ENCODE data around the gene PRDM16. TPM values are rescaled to one million over a fixed set of nuclear protein-coding genes. Genes with fewer than 3 reads are reported as not detected.

The PRDM16 gene
- total RNA-seq, 1 donor from 2014 or later, result 0.43 TPM

DNA sequence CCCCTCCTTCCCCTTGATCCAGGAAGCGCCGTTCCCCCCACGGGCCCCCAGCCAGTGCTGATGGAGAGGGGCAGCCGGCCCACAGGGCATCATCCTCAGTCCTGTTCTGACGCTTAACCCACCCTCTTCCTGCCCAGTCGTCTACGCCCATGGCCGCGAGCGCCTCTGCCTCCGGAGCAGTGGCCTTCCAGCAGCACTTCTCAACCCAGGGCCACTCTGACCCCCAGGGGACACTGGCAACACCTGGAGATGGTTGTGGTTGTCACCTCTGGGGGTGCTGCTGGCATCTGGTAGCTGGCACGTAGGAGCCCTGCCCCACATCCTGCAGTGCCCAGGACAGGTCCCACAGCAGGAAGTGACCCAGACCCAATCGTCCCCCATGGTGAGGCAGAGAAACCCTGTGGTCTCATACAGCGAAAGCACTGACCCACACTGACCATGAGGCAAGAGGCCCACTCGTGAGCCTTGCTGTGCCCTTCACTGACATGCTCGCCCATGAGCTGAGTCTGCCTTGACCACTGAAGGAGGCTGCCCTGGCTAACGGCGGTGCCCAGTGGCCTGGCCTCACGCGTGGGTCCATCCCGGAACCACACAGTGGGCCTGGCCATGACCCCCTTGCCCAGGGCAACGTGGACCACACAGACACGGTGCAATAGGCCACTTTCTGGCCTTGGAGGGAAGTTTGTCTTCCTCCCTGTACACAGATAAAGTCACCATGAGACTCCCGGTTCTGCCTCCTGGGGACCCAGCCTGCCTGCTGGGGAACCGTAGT, 288.7 kb downstream of the PRDM16 start:
- no peak overlapping the region for H3K9ac ChIP-seq (ENCODE audit: low read length)

DNA sequence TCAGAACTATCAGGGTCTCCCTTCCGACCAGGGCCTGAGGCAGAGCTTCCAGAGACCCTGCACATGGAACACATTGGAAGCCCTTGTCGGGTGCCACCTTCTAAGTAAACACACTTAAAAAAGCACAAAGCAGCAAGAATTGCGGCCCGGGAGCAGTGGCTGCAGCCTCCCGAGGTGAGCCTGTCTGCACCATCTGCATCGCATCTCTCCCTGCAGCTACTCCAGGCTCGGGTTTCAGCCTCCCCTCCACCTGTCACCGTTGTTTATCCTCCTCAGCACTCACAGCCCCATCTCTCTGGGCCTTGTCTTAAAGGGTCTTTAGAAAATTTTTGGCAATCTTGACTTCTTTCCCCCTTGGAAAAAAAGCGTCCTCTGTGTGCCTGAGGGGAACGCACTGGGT, 290.3 kb downstream of the PRDM16 start:
- Histone ChIP-seq H3K27me3 (ENCODE audit: insufficient read depth, low read length) (peaks cover 14% of the 10 kb centered on the region), H3K27ac (ENCODE audit: low read depth, low read length) (no peak overlapping the region)

More for the DNA sequence above, 288.7 kb downstream of the PRDM16 start:
- Mint-ChIP-seq H3K27ac (ENCODE audit: unreplicated experiment) (no peak overlapping the region), H3K9me3 (ENCODE audit: unreplicated experiment) (peaks cover 4% of the 10 kb centered on the region), H3K4me3 (ENCODE audit: unreplicated experiment) (no peak overlapping the region), H3K27me3 (ENCODE audit: low read depth, unreplicated experiment) (peaks cover 66% of the 10 kb centered on the region), H3K36me3 (ENCODE audit: low read depth, unreplicated experiment) (no peaks in the 10 kb centered on the region), H3K4me1 (ENCODE audit: low read depth, unreplicated experiment) (no peaks in the 10 kb centered on the region)
- Histone ChIP-seq H3K27ac (ENCODE audit: low read depth, low read length) (no peak overlapping the region), H4K20me1 (ENCODE audit: insufficient read depth, low read length) (peaks cover 3% of the 10 kb centered on the region), H2AFZ (ENCODE audit: low read depth, low read length) (no peak overlapping the region), H3K9me3 (ENCODE audit: insufficient read depth, low read depth, low read length) (no peaks in the 10 kb centered on the region), H3K4me1 (ENCODE audit: insufficient read depth, low read length) (peaks cover 7% of the 10 kb centered on the region), H3K4me3 (ENCODE audit: insufficient read depth, low read depth, low read length) (no peak overlapping the region), H3K79me2 (ENCODE audit: insufficient read depth, low read length) (no peaks in the 10 kb centered on the region), H3K4me2 (ENCODE audit: low read length) (no peak overlapping the region), H3K36me3 (ENCODE audit: insufficient read depth, low read length) (no peaks in the 10 kb centered on the region), H3K27me3 (ENCODE audit: insufficient read depth, low read length) (peaks cover 8% of the 10 kb centered on the region)
- TF ChIP-seq EZH2 (IDR thresholded peaks at IDR 0.05; ENCODE audit: insufficient read depth, low read length), result no peak
- TF ChIP-seq, protein P1, sequence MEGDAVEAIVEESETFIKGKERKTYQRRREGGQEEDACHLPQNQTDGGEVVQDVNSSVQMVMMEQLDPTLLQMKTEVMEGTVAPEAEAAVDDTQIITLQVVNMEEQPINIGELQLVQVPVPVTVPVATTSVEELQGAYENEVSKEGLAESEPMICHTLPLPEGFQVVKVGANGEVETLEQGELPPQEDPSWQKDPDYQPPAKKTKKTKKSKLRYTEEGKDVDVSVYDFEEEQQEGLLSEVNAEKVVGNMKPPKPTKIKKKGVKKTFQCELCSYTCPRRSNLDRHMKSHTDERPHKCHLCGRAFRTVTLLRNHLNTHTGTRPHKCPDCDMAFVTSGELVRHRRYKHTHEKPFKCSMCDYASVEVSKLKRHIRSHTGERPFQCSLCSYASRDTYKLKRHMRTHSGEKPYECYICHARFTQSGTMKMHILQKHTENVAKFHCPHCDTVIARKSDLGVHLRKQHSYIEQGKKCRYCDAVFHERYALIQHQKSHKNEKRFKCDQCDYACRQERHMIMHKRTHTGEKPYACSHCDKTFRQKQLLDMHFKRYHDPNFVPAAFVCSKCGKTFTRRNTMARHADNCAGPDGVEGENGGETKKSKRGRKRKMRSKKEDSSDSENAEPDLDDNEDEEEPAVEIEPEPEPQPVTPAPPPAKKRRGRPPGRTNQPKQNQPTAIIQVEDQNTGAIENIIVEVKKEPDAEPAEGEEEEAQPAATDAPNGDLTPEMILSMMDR (IDR thresholded peaks at IDR 0.05; ENCODE audit: insufficient read depth, low read depth, low read length), result no peak
- no peak for DNase-seq (ENCODE audit: low read depth)
- no peak for FAIRE-seq

More for the DNA sequence above, 290.3 kb downstream of the PRDM16 start:
- H3K79me2 ChIP-seq (ENCODE audit: insufficient read depth, low read length), result no peaks in the 10 kb centered on the region
- no peaks in the 10 kb centered on the region for H3K9me3 ChIP-seq (ENCODE audit: insufficient read depth, low read depth, low read length)
- FAIRE-seq (no peak), DNase-seq (ENCODE audit: low read depth) (no peak)
- no peaks in the 10 kb centered on the region for H3K36me3 ChIP-seq (ENCODE audit: insufficient read depth, low read length)
- TF ChIP-seq, protein P1 (IDR thresholded peaks at IDR 0.05; ENCODE audit: insufficient read depth, low read depth, low read length), result no peak
- TF ChIP-seq EZH2 (IDR thresholded peaks at IDR 0.05; ENCODE audit: insufficient read depth, low read length), result no peak
- Mint-ChIP-seq H3K4me3 (ENCODE audit: unreplicated experiment) (no peak overlapping the region), H3K9me3 (ENCODE audit: unreplicated experiment) (peaks cover 4% of the 10 kb centered on the region), H3K36me3 (ENCODE audit: low read depth, unreplicated experiment) (no peaks in the 10 kb centered on the region), H3K27ac (ENCODE audit: unreplicated experiment) (no peak overlapping the region), H3K27me3 (ENCODE audit: low read depth, unreplicated experiment) (peaks cover 78% of the 10 kb centered on the region), H3K4me1 (ENCODE audit: low read depth, unreplicated experiment) (no peaks in the 10 kb centered on the region)
- H3K4me3 ChIP-seq (ENCODE audit: insufficient read depth, low read depth, low read length), result no peak overlapping the region
- H4K20me1 ChIP-seq (ENCODE audit: insufficient read depth, low read length), result no peaks in the 10 kb centered on the region
- H3K4me2 ChIP-seq (ENCODE audit: low read length), result no peak overlapping the region
- H2AFZ ChIP-seq (ENCODE audit: low read depth, low read length), result no peak overlapping the region
- no peak overlapping the region for H3K9ac ChIP-seq (ENCODE audit: low read length)
- no peaks in the 10 kb centered on the region for H3K4me1 ChIP-seq (ENCODE audit: insufficient read depth, low read length)

Data from astrocyte (in vitro differentiated cells and primary cell).